H1 (cell line): ENCODE data around the gene NKAIN2. TPM values are rescaled to one million over a fixed set of nuclear protein-coding genes. Genes with fewer than 3 reads are reported as not detected.

Experiments
- CTCF ChIA-PET: fragments of 300-600 bp; sonication (Branson Sonifier 250); formaldehyde crosslinking; loops from one replicate; lab custom pipeline; 2021; ENCODE audit not compliant: partially characterized antibody; lab: Charles Lee
- POLR2A ChIA-PET: fragments of 300-600 bp; sonication (Branson Sonifier 250); formaldehyde crosslinking; loops from one replicate; lab custom pipeline; 2021; ENCODE audit warnings: inconsistent platforms; ENCODE audit not compliant: partially characterized antibody; lab: Charles Lee
- DNase-seq, 2 experiments: peaks; one replicate each; pipeline versions ENCODE4 v3.0.0 to v3.0.0-alpha.2; 2010 to 2022; ENCODE audit warnings: low spot score in 2 of 2, low read depth in 1 of 2, mixed read lengths in 1 of 2
- FAIRE-seq: peaks from 2 replicates; lab custom pipeline; 2011; peaks lifted over from hg19 to GRCh38; lab: Jason Lieb, UNC
- H2AFZ ChIP-seq: 2 replicates; pipeline ENCODE4 v1.8.1; 2012; ENCODE audit warnings: low read length, inconsistent platforms
- H2AK5ac ChIP-seq: 2 replicates; pipeline ENCODE4 v1.6.1; 2013; ENCODE audit warnings: low read depth, low read length
- H2BK120ac ChIP-seq: replicated peaks from 2 replicates; pipeline ENCODE3; 2013; ENCODE audit warnings: low read depth, low read length, inconsistent platforms
- H2BK12ac ChIP-seq: 2 replicates; pipeline ENCODE4 v1.6.1; 2013; ENCODE audit warnings: low read depth, low read length
- H2BK15ac ChIP-seq: 2 replicates; pipeline ENCODE4 v1.6.1; 2013; ENCODE audit warnings: low read length
- H2BK20ac ChIP-seq: 2 replicates; pipeline ENCODE4 v1.6.1; 2013; ENCODE audit warnings: low read length
- H2BK5ac ChIP-seq: 2 replicates; pipeline ENCODE4 v1.6.1; 2013; ENCODE audit warnings: low read depth, low read length
- H3K14ac ChIP-seq: 2 replicates; pipeline ENCODE4 v1.6.1; 2013; ENCODE audit warnings: inconsistent platforms; ENCODE audit not compliant: insufficient read length
- H3K18ac ChIP-seq: 2 replicates; pipeline ENCODE4 v1.6.1; 2013; ENCODE audit warnings: low read length; ENCODE audit errors: extremely low read depth
- H3K23ac ChIP-seq: 2 replicates; pipeline ENCODE4 v1.6.1; 2013; ENCODE audit warnings: inconsistent platforms; ENCODE audit not compliant: insufficient read length
- H3K23me2 ChIP-seq: 2 replicates; pipeline ENCODE4 v1.6.1; 2013; ENCODE audit warnings: low read depth, low read length
- H3K27ac ChIP-seq: 2 replicates; pipeline ENCODE4 v1.6.1; 2011; ENCODE audit warnings: low read depth, low read length, inconsistent platforms
- H3K27me3 ChIP-seq, 4 experiments: replicated peaks in 1 of 4; 1 replicate in 1 of 4; 2 replicates in 3 of 4; pipeline versions ENCODE4 v1.6.1 to v1.8.1; 2011 to 2013; ENCODE audit warnings: low read length in 3 of 4, mild to moderate bottlenecking in 3 of 4, inconsistent platforms in 2 of 4, mixed read lengths in 2 of 4, moderate library complexity in 1 of 4; ENCODE audit not compliant: control insufficient read depth in 3 of 4, insufficient read depth in 3 of 4; ENCODE audit errors: extremely low read depth in 1 of 4
- H3K36me3 ChIP-seq, 4 experiments: 2 replicates each; pipeline versions ENCODE4 v1.6.1 to v1.8.1; 2011 to 2013; ENCODE audit warnings: mild to moderate bottlenecking in 4 of 4, low read length in 3 of 4, moderate library complexity in 2 of 4, control low read depth in 1 of 4, inconsistent platforms in 1 of 4; ENCODE audit not compliant: insufficient read depth in 4 of 4, control insufficient read depth in 2 of 4
- H3K4ac ChIP-seq: replicated peaks from 2 replicates; pipeline ENCODE3; 2013; ENCODE audit warnings: low read length, low read depth, mixed read lengths, inconsistent platforms; ENCODE audit not compliant: insufficient read length
- H3K4me1 ChIP-seq, 4 experiments: replicated peaks in 1 of 4; 1 replicate in 1 of 4; 2 replicates in 3 of 4; pipeline versions ENCODE4 v1.6.1 to v1.8.1; 2011 to 2013; ENCODE audit warnings: low read length in 3 of 4, inconsistent platforms in 2 of 4, mixed read lengths in 1 of 4; ENCODE audit not compliant: insufficient read depth in 4 of 4, control insufficient read depth in 3 of 4
- H3K4me2 ChIP-seq, 2 experiments: 2 replicates each; pipeline versions ENCODE4 v1.6.1 to v1.8.1; 2011 to 2013; ENCODE audit warnings: low read depth in 2 of 2, low read length in 2 of 2, control low read depth in 1 of 2, inconsistent platforms in 1 of 2, mild to moderate bottlenecking in 1 of 2; ENCODE audit not compliant: insufficient read depth in 1 of 2
- H3K4me3 ChIP-seq, 4 experiments: fragments of 200-600, 300-600 bp in 1 of 4; sonication (generic), shearing (Covaris generic), sonication (Bioruptor Twin) in 1 of 4; 2 replicates each; pipeline versions ENCODE4 v1.5.1 to v1.8.1; 2011 to 2016; ENCODE audit warnings: low read length in 4 of 4, low read depth in 3 of 4, control low read depth in 2 of 4, inconsistent platforms in 2 of 4, mild to moderate bottlenecking in 2 of 4, mixed read lengths in 1 of 4, moderate library complexity in 1 of 4; ENCODE audit not compliant: insufficient read depth in 2 of 4; ENCODE audit errors: extremely low read depth in 1 of 4
- H3K56ac ChIP-seq: replicated peaks from 2 replicates; pipeline ENCODE3; 2013; ENCODE audit warnings: low read depth, mild to moderate bottlenecking, mixed read lengths, low read length, inconsistent platforms; ENCODE audit not compliant: insufficient read length
- H3K79me1 ChIP-seq: 2 replicates; pipeline ENCODE4 v1.6.1; 2013; ENCODE audit warnings: low read depth, low read length, control low read depth
- H3K79me2 ChIP-seq, 2 experiments: 2 replicates each; pipeline versions ENCODE4 v1.6.1 to v1.8.1; 2012 to 2013; ENCODE audit warnings: low read length in 2 of 2, mild to moderate bottlenecking in 2 of 2, inconsistent platforms in 1 of 2; ENCODE audit not compliant: insufficient read depth in 2 of 2, control insufficient read depth in 1 of 2
- H3K9ac ChIP-seq, 4 experiments: replicated peaks in 1 of 4; 1 replicate in 1 of 4; 2 replicates in 3 of 4; pipeline versions ENCODE4 v1.6.1 to v1.8.1; 2011 to 2013; ENCODE audit warnings: low read depth in 3 of 4, low read length in 3 of 4, control low read depth in 2 of 4, mild to moderate bottlenecking in 2 of 4, moderate library complexity in 2 of 4, inconsistent platforms in 1 of 4; ENCODE audit errors: extremely low read depth in 1 of 4
- H3K9me3 ChIP-seq, 2 experiments: 2 replicates each; pipeline versions ENCODE4 v1.6.1 to v1.8.1; 2012 to 2013; ENCODE audit warnings: mild to moderate bottlenecking in 2 of 2, moderate library complexity in 2 of 2, control low read depth in 1 of 2, inconsistent platforms in 1 of 2, low read depth in 1 of 2, low read length in 1 of 2, mixed read lengths in 1 of 2; ENCODE audit not compliant: insufficient read depth in 2 of 2
- H4K20me1 ChIP-seq, 2 experiments: replicated peaks in 1 of 2; 2 replicates each; pipeline versions ENCODE3 to v1.8.1; 2011 to 2013; ENCODE audit warnings: inconsistent platforms in 2 of 2, low read length in 2 of 2, mild to moderate bottlenecking in 1 of 2; ENCODE audit not compliant: insufficient read depth in 2 of 2, control insufficient read depth in 1 of 2
- H4K5ac ChIP-seq: 2 replicates; pipeline ENCODE4 v1.6.1; 2013; ENCODE audit warnings: low read length, low read depth, mixed read lengths, inconsistent platforms; ENCODE audit not compliant: insufficient read length
- H4K8ac ChIP-seq: 2 replicates; pipeline ENCODE4 v1.8.0; 2013; ENCODE audit warnings: mild to moderate bottlenecking, moderate library complexity, low read length, inconsistent platforms; ENCODE audit not compliant: insufficient read depth; ENCODE audit errors: extremely low read depth
- H4K91ac ChIP-seq: replicated peaks from 2 replicates; pipeline ENCODE3; 2013; ENCODE audit warnings: low read length, mixed read lengths, inconsistent platforms; ENCODE audit not compliant: insufficient read length
- ATF3 ChIP-seq: IDR thresholded peaks from 2 replicates; pipeline ENCODE4 v1.6.1; 2011; ENCODE audit warnings: low read depth, mild to moderate bottlenecking, low read length; ENCODE audit not compliant: insufficient read depth
- BCL11A ChIP-seq, 2 experiments: IDR thresholded peaks; one replicate each; pipeline ENCODE4 v1.6.1; 2011; ENCODE audit warnings: low read depth in 2 of 2, low read length in 2 of 2, mild to moderate bottlenecking in 2 of 2
- CTBP2 ChIP-seq: IDR thresholded peaks from 2 replicates; pipeline ENCODE4 v1.7.0; 2011; ENCODE audit warnings: borderline replicate concordance, mild to moderate bottlenecking, moderate library complexity, mixed read lengths, low read length; ENCODE audit not compliant: insufficient read depth, insufficient read length
- WGBS, 2 experiments: shearing (Covaris generic) in 1 of 2; methylation state at CpG; one replicate each; pipeline versions ENCODE4 v1.1.6 to v1.1.7; 2013 to 2015; ENCODE audit warnings: low lambda C conversion rate in 2 of 2, mixed read lengths in 2 of 2, inconsistent platforms in 1 of 2, low coverage in 1 of 2, missing lambda C conversion rate in 1 of 2; ENCODE audit not compliant: insufficient replicate concordance in 2 of 2, insufficient coverage in 1 of 2, insufficient read length in 1 of 2; ENCODE audit errors: extremely low coverage in 1 of 2, missing lambda C conversion rate in 1 of 2; 5-methylcytosine and 5-hydroxymethylcytosine counted together
- polyA plus RNA-seq, 7 experiments: library from polyadenylated mRNA; depleted of rRNA in 3 of 7; stranded (reverse) in 5 of 7; unstranded in 2 of 7; fragments of >200 nt in 5 of 7; fragments of 200-250 nt in 2 of 7; gene quantifications; 1 replicate in 5 of 7; 2 replicates in 1 of 7; 4 replicates in 1 of 7; pipeline versions ENCODE4 v1.2.1 to v1.2.3, GENCODE V29; 2011 to 2013; ENCODE audit warnings: missing spikeins in 2 of 7, mixed read lengths in 2 of 7
- total RNA-seq: library from RNA; stranded (reverse); fragmentation: NEBNext Ultra II Directional; extraction: Animal tissue kit (Norgen Biotek cat#: 25700); gene quantifications from 2 replicates; pipeline ENCODE4 v1.2.1, GENCODE V29; 2021

NKAIN2 gene
- total and polyA plus RNA-seq, 2 of the 8 experiments (the other 6 are each of a cell fraction or from before 2014, with no cell fraction given), result 0.20 to 0.34 TPM

GRCh38 chr6:124396361-124396760 is 592.7 kb downstream of the NKAIN2 start:
- Histone ChIP-seq H2BK120ac (no peak overlapping the region), H3K56ac (no peak overlapping the region), H3K9me3 (no peaks in the 10 kb centered on the region), H3K14ac (no peak overlapping the region), H2BK15ac (no peak overlapping the region), H3K27ac (no peak overlapping the region), H3K23ac (no peak overlapping the region), H4K20me1 (no peaks in the 10 kb centered on the region), H2AK5ac (no peak overlapping the region), H3K18ac (no peak overlapping the region), H2BK5ac (no peak overlapping the region), H3K23me2 (no peaks in the 10 kb centered on the region), H3K4me2 (no peak overlapping the region), H4K8ac (no peak overlapping the region), H4K91ac (no peak overlapping the region), H2AFZ (no peak overlapping the region), H3K4me1 (no peaks in the 10 kb centered on the region; a peak in 1 of 7 replicates), H3K4me3 (no peak overlapping the region), H3K79me1 (no peaks in the 10 kb centered on the region), H3K79me2 (no peaks in the 10 kb centered on the region), H3K27me3 (no peaks in the 10 kb centered on the region), H3K36me3 (no peaks in the 10 kb centered on the region), H4K5ac (no peak overlapping the region), H2BK20ac (no peak overlapping the region), H3K9ac (no peak overlapping the region), H3K4ac (no peak overlapping the region), H2BK12ac (no peak overlapping the region)
- no peak for FAIRE-seq
- 85% methylated on average over 2 of the region's 2 CpGs; no CpG with 5 or more reads in 1 of the 2 experiments for WGBS, 2 experiments
- CTCF ChIA-PET, result no interaction called here
- no peak for DNase-seq
- POLR2A ChIA-PET, result no interaction called here
- TF ChIP-seq ATF3 (no peak), BCL11A (IDR thresholded peaks at IDR 0.05; ENCODE audit: low read depth in 2 of 2, low read length in 2 of 2) (no peak), CTBP2 (no peak)
